Lung (tissue), 12 donors: ENCODE measurements around the gene KANK3. TPM values are rescaled to one million over a fixed set of nuclear protein-coding genes. Genes with fewer than 3 reads are reported as not detected.
A peak's percentile ranks its signal among the peaks of the same experiment; 100 is the strongest.

Experiments used
- ATAC-seq: fragments of 200-7000 bp; cut with Tn5 transposase; one replicate; pipeline ENCODE4 v1.9.1; 2020; ENCODE audit warnings: moderate number of reproducible peaks; ENCODE audit not compliant: insufficient read depth, low FRiP score
- DNase-seq, 3 donors: peaks; one replicate each; pipeline ENCODE4 v3.0.0-alpha.2; 2013 to 2017
- H3K27ac ChIP-seq, 2 donors: one replicate each; pipeline ENCODE4 v1.5.1; 2013; ENCODE audit warnings: mild to moderate bottlenecking in 2 of 2, moderate library complexity in 2 of 2, control low read depth in 1 of 2, inconsistent platforms in 1 of 2, low read depth in 1 of 2, low read length in 1 of 2
- H3K27me3 ChIP-seq, 3 donors: one replicate each; pipeline ENCODE4 v1.5.1; 2013; ENCODE audit warnings: low read length in 2 of 3; ENCODE audit not compliant: control insufficient read depth in 3 of 3, insufficient read depth in 3 of 3
- H3K36me3 ChIP-seq, 4 donors: one replicate each; pipeline ENCODE4 v1.5.1; 2013; ENCODE audit warnings: low read length in 4 of 4, mild to moderate bottlenecking in 1 of 4, moderate library complexity in 1 of 4; ENCODE audit not compliant: control insufficient read depth in 4 of 4, insufficient read depth in 4 of 4
- H3K4me1 ChIP-seq, 5 donors: one replicate each; pipeline ENCODE4 v1.5.1; 2013; ENCODE audit warnings: low read length in 5 of 5, mild to moderate bottlenecking in 2 of 5, moderate library complexity in 1 of 5; ENCODE audit not compliant: control insufficient read depth in 5 of 5, insufficient read depth in 5 of 5
- H3K4me3 ChIP-seq: one replicate; pipeline ENCODE4 v1.5.1; 2013; ENCODE audit warnings: mild to moderate bottlenecking, control low read depth, moderate library complexity
- H3K9ac ChIP-seq, 2 donors: one replicate each; pipeline ENCODE4 v1.5.1; 2013; ENCODE audit warnings: low read length in 2 of 2, control low read depth in 1 of 2; ENCODE audit not compliant: insufficient read depth in 1 of 2
- H3K9me3 ChIP-seq, 4 donors: one replicate each; pipeline ENCODE4 v1.5.1; 2013; ENCODE audit warnings: low read length in 3 of 4, mild to moderate bottlenecking in 1 of 4, moderate library complexity in 1 of 4; ENCODE audit not compliant: control insufficient read depth in 4 of 4, insufficient read depth in 3 of 4
- CTCF ChIP-seq: IDR thresholded peaks from 2 replicates; pipeline ENCODE4 v1.5.1; 2012; ENCODE audit warnings: mild to moderate bottlenecking; ENCODE audit errors: control extremely low read depth, extremely low read depth
- WGBS, 2 donors: extraction: QIAGEN DNeasy Blood & Tissue Kit; methylation state at CpG; one replicate each; pipeline ENCODE4 v1.1.7; 2013; 5-methylcytosine and 5-hydroxymethylcytosine counted together
- polyA plus RNA-seq, 2 donors: library from polyadenylated mRNA; stranded (reverse); fragments of 200-250 nt; gene quantifications; one replicate each; pipeline ENCODE4 v1.2.1, GENCODE V29; 2013
- total RNA-seq, 2 donors: library from RNA; depleted of rRNA in 1 of 2; stranded (reverse); fragments of >200 nt in 1 of 2; gene quantifications; one replicate each; pipeline ENCODE4 v1.2.1, GENCODE V29; 2014 to 2021
- donor health status: control.
- donor health status: control.
- donor health status: Bipolar disorder and iron deficiency.
- donor health status: healthy.
- donor health status: DM: yes; HTN: yes; CAD: no.

The KANK3 gene
- total and polyA plus RNA-seq, 4 donors = 24.0 to 42.3 (median 26.7) TPM

- no peak for DNase-seq
- ATAC-seq = no peak
- Histone ChIP-seq H3K9ac (peak overlapping the region; percentile 89 to 93), H3K4me3 (peak overlapping the region; percentile 84), H3K27ac (peak overlapping the region in 1 of 2 donors; percentile 18), H3K4me1 (peaks cover 5 to 21% (median 10%) of the 10 kb centered on the region in 5 donors), H3K9me3 (peaks cover 0 to 4% (median 1%) of the 10 kb centered on the region in 4 donors), H3K27me3 (no peaks in the 10 kb centered on the region), H3K36me3 (peaks cover 0 to 19% (median 14%) of the 10 kb centered on the region in 4 donors)
- 65 to 80% methylated on average over 7 of the region's 7 CpGs for WGBS, 2 donors
- no peak for TF ChIP-seq CTCF
These were observed 20.4 kb downstream of the KANK3 start for GRCh38 chr19:8322638-8322997.

GRCh38 chr19:8321986-8322637 lies 20.9 kb downstream of the KANK3 start:
- no peak for TF ChIP-seq CTCF
- peak overlapping the region; percentile 89 to 93 for H3K9ac ChIP-seq
- DNase-seq (no peak), ATAC-seq (no peak)
- peak overlapping the region; percentile 84 for H3K4me3 ChIP-seq
- H3K36me3 ChIP-seq = peaks cover 0 to 18% (median 14%) of the 10 kb centered on the region in 4 donors
- peaks cover 5 to 21% (median 11%) of the 10 kb centered on the region in 5 donors for H3K4me1 ChIP-seq
- WGBS, 2 donors = 19 to 27% methylated on average over 29 to 30 of the region's 30 CpGs
- H3K9me3 ChIP-seq = peaks cover 0 to 4% (median 1%) of the 10 kb centered on the region in 4 donors
- peak overlapping the region; percentile 89 to 91 for H3K27ac ChIP-seq
- H3K27me3 ChIP-seq = no peaks in the 10 kb centered on the region

- 0 to 1% methylated on average over 70 to 72 of the region's 72 CpGs for WGBS, 2 donors
- peak within 1 kb of the TSS; percentile 84 for H3K4me3 ChIP-seq
- H3K36me3 ChIP-seq = peaks cover 0 to 18% (median 14%) of the 10 kb centered on the region in 4 donors
- ATAC-seq (peak; percentile 94), DNase-seq (peak; percentile 98 to 99 (median 98))
- H3K4me1 ChIP-seq = peaks cover 5 to 21% (median 12%) of the 10 kb centered on the region in 5 donors
- peak within 1 kb of the TSS; percentile 91 to 94 for H3K27ac ChIP-seq
- no peaks in the 10 kb centered on the region for H3K27me3 ChIP-seq
- H3K9me3 ChIP-seq = no peaks in the 10 kb centered on the region
- TF ChIP-seq CTCF = peak; percentile 74
- H3K9ac ChIP-seq = peak within 1 kb of the TSS; percentile 93 to 97
These were observed 21.7 kb downstream of the KANK3 start, which contains the start of the genes NDUFA7 and RPS28 for GRCh38 chr19:8321067-8321985. Gene NDUFA7, minus strand, starts transcription at chr19:8321375. Its CDS starts 17 bp downstream, at chr19:8321358. Gene RPS28, plus strand, starts transcription at chr19:8321496. Its CDS starts 35 bp downstream, at chr19:8321531.
